Esophagus squamous epithelium (tissue), 4 donors: ENCODE data around the gene RNF39.

Source experiments
- POLR2A ChIP-seq, 4 donors: fragments of 450-650 bp; IDR thresholded peaks; one replicate each; pipeline ENCODE4 v1.6.1; 2017; ENCODE audit warnings: antibody characterized with exemption in 4 of 4, mild to moderate bottlenecking in 4 of 4, moderate library complexity in 3 of 4
- TF ChIP-seq, protein P1 (sequence below), 6 experiments: fragments of 450-650 bp in 4 of 6; fragments of 200-600 bp in 2 of 6; sonication (generic) in 2 of 6; IDR thresholded peaks; one replicate each; pipeline ENCODE4 v1.5.1; 2016 to 2019; ENCODE audit warnings: antibody characterized with exemption in 6 of 6, mild to moderate bottlenecking in 4 of 6, moderate library complexity in 4 of 6

DNA sequence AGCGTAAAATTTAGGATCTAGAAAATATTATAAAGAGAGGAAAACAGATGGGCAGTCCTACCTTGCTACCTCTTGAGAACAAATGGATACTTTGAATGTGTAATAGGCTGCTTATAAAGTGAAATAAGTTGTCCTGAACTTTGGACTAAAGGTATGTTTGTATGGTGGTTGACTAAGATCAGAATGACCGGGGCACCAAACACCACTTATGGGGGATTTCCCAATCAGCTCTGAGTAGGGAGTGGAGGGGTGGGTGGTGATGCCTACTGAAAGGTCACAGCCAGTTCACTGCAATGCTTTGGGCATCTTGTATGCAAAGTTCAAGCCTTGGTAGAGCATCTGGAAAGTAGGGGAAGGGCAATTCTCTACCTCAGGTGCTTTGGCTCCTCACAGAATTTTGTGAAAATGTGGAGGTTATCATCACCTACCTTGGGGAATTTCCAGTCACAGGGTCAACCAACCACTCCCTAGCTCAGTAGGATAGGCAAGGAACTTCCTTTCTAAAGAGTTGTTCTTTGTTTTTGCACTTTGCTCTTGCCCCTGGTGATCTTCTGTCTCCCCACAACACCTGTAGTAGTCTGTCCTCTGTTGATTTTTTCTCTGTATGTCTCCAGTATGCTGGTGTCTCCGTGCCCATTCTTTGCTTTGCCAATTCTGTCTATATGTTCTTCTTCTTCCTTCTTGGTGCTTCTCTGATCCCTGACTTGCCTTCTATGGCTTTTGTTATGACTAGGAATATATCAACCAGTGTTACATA lies 37.6 kb upstream of the RNF39 start, which contains the start of gene TRIM31:
- TF ChIP-seq, protein P1, sequence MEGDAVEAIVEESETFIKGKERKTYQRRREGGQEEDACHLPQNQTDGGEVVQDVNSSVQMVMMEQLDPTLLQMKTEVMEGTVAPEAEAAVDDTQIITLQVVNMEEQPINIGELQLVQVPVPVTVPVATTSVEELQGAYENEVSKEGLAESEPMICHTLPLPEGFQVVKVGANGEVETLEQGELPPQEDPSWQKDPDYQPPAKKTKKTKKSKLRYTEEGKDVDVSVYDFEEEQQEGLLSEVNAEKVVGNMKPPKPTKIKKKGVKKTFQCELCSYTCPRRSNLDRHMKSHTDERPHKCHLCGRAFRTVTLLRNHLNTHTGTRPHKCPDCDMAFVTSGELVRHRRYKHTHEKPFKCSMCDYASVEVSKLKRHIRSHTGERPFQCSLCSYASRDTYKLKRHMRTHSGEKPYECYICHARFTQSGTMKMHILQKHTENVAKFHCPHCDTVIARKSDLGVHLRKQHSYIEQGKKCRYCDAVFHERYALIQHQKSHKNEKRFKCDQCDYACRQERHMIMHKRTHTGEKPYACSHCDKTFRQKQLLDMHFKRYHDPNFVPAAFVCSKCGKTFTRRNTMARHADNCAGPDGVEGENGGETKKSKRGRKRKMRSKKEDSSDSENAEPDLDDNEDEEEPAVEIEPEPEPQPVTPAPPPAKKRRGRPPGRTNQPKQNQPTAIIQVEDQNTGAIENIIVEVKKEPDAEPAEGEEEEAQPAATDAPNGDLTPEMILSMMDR (IDR thresholded peaks at IDR 0.05) = no peak
- TF ChIP-seq POLR2A (IDR thresholded peaks at IDR 0.05) = no peak
